GM21390 (cell line): ENCODE measurements around the gene PHF20.
"Not testable (repeated sequence)": the region's sequence is repeated elsewhere in the genome, so short reads cannot be mapped to it uniquely, and the experiment has no call there.

Source experiments
- ATAC-seq: cut with Tn5 transposase; IDR thresholded peaks from one replicate; pipeline ENCODE4 v1.9.1; 2021; ENCODE audit not compliant: unreplicated experiment

PHF20 gene

GRCh38 chr20:35771689-35772562 is at the start of gene PHF20:
PHF20 (plus strand) TSS chr20:35772015; CDS start chr20:35801523, 29,508 bp downstream.
- ATAC-seq: peak; percentile 77

- ATAC-seq: not testable (repeated sequence)
Observed at GRCh38 chr20:35723275-35723639, 48.6 kb upstream of the PHF20 start.

- not testable (repeated sequence) for ATAC-seq
Observed at GRCh38 chr20:35723652-35724320, 48.0 kb upstream of the PHF20 start.

- no peak for ATAC-seq
Observed at GRCh38 chr20:35724321-35725230, 47.2 kb upstream of the PHF20 start.

- ATAC-seq: no peak
Observed at GRCh38 chr20:35726842-35727711, 44.7 kb upstream of the PHF20 start.

- ATAC-seq: no peak
Observed at GRCh38 chr20:35729283-35729807, 42.5 kb upstream of the PHF20 start.

GRCh38 chr20:35729836-35730582 is 41.8 kb upstream of the PHF20 start:
- ATAC-seq: no peak

- no peak for ATAC-seq
Observed at GRCh38 chr20:35730583-35731468, 41.0 kb upstream of the PHF20 start.

- no peak for ATAC-seq
Observed at GRCh38 chr20:35731469-35731788, 40.4 kb upstream of the PHF20 start.

GRCh38 chr20:35731862-35732643 is 39.8 kb upstream of the PHF20 start:
- ATAC-seq: no peak

- no peak for ATAC-seq
Observed at GRCh38 chr20:35732644-35732982, 39.2 kb upstream of the PHF20 start.

- no peak for ATAC-seq
Observed at GRCh38 chr20:35734374-35734773, 37.4 kb upstream of the PHF20 start.

GRCh38 chr20:35734777-35735649 is 36.8 kb upstream of the PHF20 start:
- no peak for ATAC-seq

- no peak for ATAC-seq
Observed at GRCh38 chr20:35735826-35736470, 35.9 kb upstream of the PHF20 start.

GRCh38 chr20:35737865-35738333 is 33.9 kb upstream of the PHF20 start:
- no peak for ATAC-seq
